HCT116 (cell line): ENCODE measurements around the gene DENND2D. TPM values are rescaled to one million over a fixed set of nuclear protein-coding genes. Genes with fewer than 3 reads are reported as not detected.

ENCODE experiments used
- ATAC-seq: fragments of 200-7000 bp; cut with Tn5 transposase; 2 replicates; pipeline ENCODE4 v1.9.1; 2020; ENCODE audit warnings: mild to moderate bottlenecking, moderate library complexity
- BruUV-seq: library from RNA; stranded (reverse); fragments of 400-500 nt; replicated peaks from 2 replicates; lab custom pipeline; 2021; lab: Mats Ljungman, UMichigan
- CTCF ChIA-PET: fragments of 300-600 bp; sonication (Branson Sonifier 250); formaldehyde crosslinking; loops from one replicate; lab custom pipeline; 2021; ENCODE audit warnings: antibody characterized with exemption; lab: Charles Lee
- POLR2A ChIA-PET: fragments of 300-600, 350-600 bp; sonication (Branson Sonifier 250); formaldehyde crosslinking; loops from one replicate; lab custom pipeline; 2021; ENCODE audit warnings: antibody characterized with exemption; lab: Charles Lee
- RAD21 ChIA-PET, 2 experiments: fragments of 300-600 bp; sonication (Branson Sonifier 250); formaldehyde crosslinking; loops; one replicate each; lab custom pipeline; 2023; ENCODE audit warnings: low total read pairs in 2 of 2; ENCODE audit not compliant: uncharacterized antibody in 2 of 2, unreplicated experiment in 2 of 2, low non-redundant PET in 1 of 2; lab: Charles Lee
- DNase-seq: peaks from one replicate; pipeline ENCODE4 v3.0.0-alpha.2; 2010; ENCODE audit warnings: low read depth, low spot score
- H2AFZ ChIP-seq: fragments of 200-600 bp; shearing (Covaris generic), sonication (generic); 2 replicates; pipeline ENCODE4 v1.6.1; 2017; ENCODE audit warnings: low read depth, mixed run types, mixed read lengths, antibody characterized with exemption, low read length; ENCODE audit not compliant: poor library complexity, severe bottlenecking
- H3K27ac ChIP-seq: 2 replicates; pipeline ENCODE4 v1.5.1; 2012; ENCODE audit warnings: low read depth, low read length
- H3K27me3 ChIP-seq: fragments of 200-600 bp; sonication (generic); 2 replicates; pipeline ENCODE4 v1.6.1; 2016; ENCODE audit warnings: mixed run types, low read length, mixed read lengths; ENCODE audit not compliant: insufficient read depth
- H3K36me3 ChIP-seq, 2 experiments: fragments of 200-500 bp in 1 of 2; fragments of 200-600 bp in 1 of 2; sonication (Bioruptor generic) in 1 of 2; sonication (generic) in 1 of 2; 2 replicates each; pipeline versions ENCODE4 v1.5.1 to v1.6.1; 2014 to 2016; ENCODE audit warnings: low read length in 2 of 2, inconsistent platforms in 1 of 2, mixed read lengths in 1 of 2, mixed run types in 1 of 2; ENCODE audit not compliant: insufficient read depth in 2 of 2, control insufficient read depth in 1 of 2
- H3K4me1 ChIP-seq, 2 experiments: fragments of 200-600 bp in 1 of 2; sonication (generic) in 1 of 2; 2 replicates each; pipeline versions ENCODE4 v1.5.1 to v1.6.1; 2012 to 2017; ENCODE audit warnings: low read length in 2 of 2, inconsistent platforms in 1 of 2, mild to moderate bottlenecking in 1 of 2, mixed read lengths in 1 of 2, mixed run types in 1 of 2, moderate library complexity in 1 of 2; ENCODE audit not compliant: insufficient read depth in 2 of 2, control insufficient read depth in 1 of 2
- H3K4me2 ChIP-seq: fragments of 200-600 bp; sonication (generic); 2 replicates; pipeline ENCODE4 v1.6.1; 2017; ENCODE audit warnings: mixed run types, low read length, mixed read lengths
- H3K4me3 ChIP-seq, 2 experiments: fragments of 200-600 bp in 1 of 2; sonication (generic) in 1 of 2; replicated peaks in 1 of 2; 2 replicates each; pipeline ENCODE4 v1.5.1; 2011 to 2016; ENCODE audit warnings: low read length in 2 of 2, control low read depth in 1 of 2, low read depth in 1 of 2, mild to moderate bottlenecking in 1 of 2, mixed read lengths in 1 of 2, mixed run types in 1 of 2
- H3K79me2 ChIP-seq: fragments of 200-600 bp; sonication (generic); 2 replicates; pipeline ENCODE4 v1.6.1; 2017; ENCODE audit warnings: mild to moderate bottlenecking, mixed run types, low read length, moderate library complexity, mixed read lengths; ENCODE audit not compliant: insufficient read depth
- H3K9ac ChIP-seq: fragments of 200-600 bp; sonication (generic); 2 replicates; pipeline ENCODE4 v1.6.1; 2016; ENCODE audit warnings: low read length, mixed read lengths
- H3K9me2 ChIP-seq: fragments of 200-600 bp; sonication (generic), shearing (Covaris generic); 2 replicates; pipeline ENCODE4 v1.6.1; 2017; ENCODE audit warnings: mixed run types, mild to moderate bottlenecking, moderate library complexity; ENCODE audit not compliant: insufficient read depth
- H3K9me3 ChIP-seq, 2 experiments: fragments of 200-500 bp in 1 of 2; fragments of 200-600 bp in 1 of 2; sonication (Bioruptor generic) in 1 of 2; sonication (generic) in 1 of 2; 2 replicates each; pipeline ENCODE4 v1.6.1; 2014 to 2017; ENCODE audit warnings: low read length in 2 of 2, mixed read lengths in 2 of 2, inconsistent platforms in 1 of 2, low read depth in 1 of 2, mild to moderate bottlenecking in 1 of 2, mixed run types in 1 of 2, moderate library complexity in 1 of 2; ENCODE audit not compliant: control insufficient read depth in 1 of 2, insufficient read depth in 1 of 2
- H4K20me1 ChIP-seq: fragments of 200-600 bp; sonication (generic), shearing (Covaris generic); 2 replicates; pipeline ENCODE4 v1.6.1; 2017; ENCODE audit warnings: mixed run types, mild to moderate bottlenecking, moderate library complexity; ENCODE audit not compliant: insufficient read depth
- CBX3 ChIP-seq: IDR thresholded peaks from 2 replicates; pipeline ENCODE4 v1.6.1; 2012; ENCODE audit warnings: low read depth
- CEBPB ChIP-seq: IDR thresholded peaks from 2 replicates; pipeline ENCODE4 v1.6.1; 2012; ENCODE audit warnings: low read depth
- EGR1 ChIP-seq: IDR thresholded peaks from 2 replicates; pipeline ENCODE4 v1.6.1; 2012; ENCODE audit warnings: low read depth
- FOSL1 ChIP-seq: IDR thresholded peaks from 2 replicates; pipeline ENCODE4 v1.6.1; 2012; ENCODE audit warnings: low read depth
- JUND ChIP-seq: IDR thresholded peaks from 2 replicates; pipeline ENCODE4 v1.6.1; 2012
- POLR2A ChIP-seq: IDR thresholded peaks from 2 replicates; pipeline ENCODE4 v1.7.0; 2011; ENCODE audit warnings: borderline replicate concordance; ENCODE audit not compliant: insufficient read depth, insufficient read length; ENCODE audit errors: extremely low read depth
- POLR2AphosphoS5 ChIP-seq: IDR thresholded peaks from 2 replicates; pipeline ENCODE4 v1.6.1; 2011; ENCODE audit warnings: mild to moderate bottlenecking, low read depth, low read length, moderate library complexity
- RAD21 ChIP-seq: IDR thresholded peaks from 2 replicates; pipeline ENCODE4 v1.6.1; 2012; ENCODE audit warnings: low read depth, mild to moderate bottlenecking
- SIN3A ChIP-seq: IDR thresholded peaks from 2 replicates; pipeline ENCODE4 v1.6.1; 2012; ENCODE audit warnings: low read depth
- SP1 ChIP-seq: IDR thresholded peaks from 2 replicates; pipeline ENCODE4 v1.6.1; 2012; ENCODE audit warnings: low read depth
- SRF ChIP-seq: IDR thresholded peaks from 2 replicates; pipeline ENCODE4 v1.6.1; 2012; ENCODE audit warnings: low read depth
- TCF7L2 ChIP-seq: IDR thresholded peaks from 2 replicates; pipeline ENCODE4 v1.7.0; 2011; ENCODE audit warnings: borderline replicate concordance, inconsistent platforms; ENCODE audit not compliant: insufficient read depth, insufficient read length; ENCODE audit errors: extremely low read depth
- YY1 ChIP-seq: IDR thresholded peaks from 2 replicates; pipeline ENCODE4 v1.6.1; 2011; ENCODE audit warnings: low read length, low read depth, moderate library complexity, mild to moderate bottlenecking; ENCODE audit not compliant: insufficient replicate concordance; ENCODE audit errors: extremely low read depth
- ZFX ChIP-seq: fragments of 450-650 bp; IDR thresholded peaks from 2 replicates; pipeline ENCODE4 v1.6.1; 2017
- intact Hi-C: fragments of 100-400 bp; cut with micrococcal nuclease; formaldehyde crosslinking; loops from 2 replicates; pipeline ENCODE4 v1.10.0; 2022
- total RNA-seq: library from RNA; stranded (reverse); gene quantifications from one replicate; pipeline ENCODE4 v1.2.1, GENCODE V29; 2021; ENCODE audit not compliant: unreplicated experiment
- TF ChIP-seq, protein P1 (sequence below): IDR thresholded peaks from 2 replicates; pipeline ENCODE4 v1.6.1; 2012; ENCODE audit warnings: low read depth
- TF ChIP-seq, protein P2 (sequence below): IDR thresholded peaks from 2 replicates; pipeline ENCODE4 v1.6.1; 2011; ENCODE audit warnings: mild to moderate bottlenecking, low read length, moderate library complexity; ENCODE audit not compliant: insufficient replicate concordance; ENCODE audit errors: extremely low read depth
- TF ChIP-seq, protein P3 (sequence below), 3 experiments: fragments of 200-600 bp in 1 of 3; sonication (generic) in 1 of 3; IDR thresholded peaks in 2 of 3; conservative IDR thresholded peaks in 1 of 3; 2 replicates each; pipeline ENCODE4 v1.5.1; 2012 to 2017; ENCODE audit warnings: low read depth in 2 of 3, low read length in 2 of 3, antibody characterized with exemption in 1 of 3, borderline replicate concordance in 1 of 3, control low read depth in 1 of 3, mild to moderate bottlenecking in 1 of 3, mixed read lengths in 1 of 3, mixed run types in 1 of 3, moderate library complexity in 1 of 3; ENCODE audit not compliant: insufficient read depth in 1 of 3
- TF ChIP-seq, protein P4 (sequence below): IDR thresholded peaks from 2 replicates; pipeline ENCODE4 v1.6.1; 2012
- TF ChIP-seq, protein P5 (sequence below): IDR thresholded peaks from 2 replicates; pipeline ENCODE4 v1.6.1; 2012

DENND2D gene
- total RNA-seq, 1 experiment from 2014 or later: 31.9 TPM

DNA sequence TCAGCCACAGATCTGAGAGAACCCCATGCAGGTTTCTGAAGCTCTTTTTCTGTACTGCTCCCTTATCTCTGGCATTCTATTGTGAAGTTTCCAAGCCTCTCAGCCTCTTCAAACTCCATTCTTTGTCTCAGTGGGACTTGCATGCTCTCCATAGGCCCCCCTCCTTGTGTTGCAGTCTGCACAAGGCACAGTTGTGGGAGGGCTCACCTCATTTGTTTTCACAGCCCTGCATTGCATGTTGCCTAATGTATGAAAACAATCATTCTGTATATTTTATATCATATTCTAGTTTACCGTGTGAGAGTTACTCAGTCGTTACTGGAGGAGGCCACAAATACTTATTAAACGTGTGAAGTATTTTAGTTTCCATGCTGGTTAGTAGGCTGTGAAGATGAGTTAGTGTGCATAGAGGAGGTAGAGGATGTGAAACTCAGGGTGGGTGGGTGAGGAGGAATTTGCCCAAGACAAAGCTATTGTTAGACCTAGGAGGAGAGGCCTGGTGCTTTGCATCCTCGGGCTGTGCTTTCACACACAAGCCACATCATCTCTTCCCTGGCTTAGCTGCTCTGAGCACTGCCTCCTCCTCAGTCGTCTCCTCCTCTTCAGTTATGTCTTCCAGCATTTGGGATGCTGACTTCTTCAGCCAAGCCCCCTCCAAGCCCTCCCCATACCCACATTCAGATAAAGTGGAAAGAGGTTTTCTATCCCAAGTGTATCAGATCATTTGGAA is 19.3 kb upstream of the DENND2D start:
- H3K4me2 ChIP-seq: no peak overlapping the region
- intact Hi-C loops: loop anchor here (5.0 to 10.0 kb wide), 3 partner anchors 185 to 545 kb away; no protein-coding TSS in a partner anchor
- TF ChIP-seq, protein P1, sequence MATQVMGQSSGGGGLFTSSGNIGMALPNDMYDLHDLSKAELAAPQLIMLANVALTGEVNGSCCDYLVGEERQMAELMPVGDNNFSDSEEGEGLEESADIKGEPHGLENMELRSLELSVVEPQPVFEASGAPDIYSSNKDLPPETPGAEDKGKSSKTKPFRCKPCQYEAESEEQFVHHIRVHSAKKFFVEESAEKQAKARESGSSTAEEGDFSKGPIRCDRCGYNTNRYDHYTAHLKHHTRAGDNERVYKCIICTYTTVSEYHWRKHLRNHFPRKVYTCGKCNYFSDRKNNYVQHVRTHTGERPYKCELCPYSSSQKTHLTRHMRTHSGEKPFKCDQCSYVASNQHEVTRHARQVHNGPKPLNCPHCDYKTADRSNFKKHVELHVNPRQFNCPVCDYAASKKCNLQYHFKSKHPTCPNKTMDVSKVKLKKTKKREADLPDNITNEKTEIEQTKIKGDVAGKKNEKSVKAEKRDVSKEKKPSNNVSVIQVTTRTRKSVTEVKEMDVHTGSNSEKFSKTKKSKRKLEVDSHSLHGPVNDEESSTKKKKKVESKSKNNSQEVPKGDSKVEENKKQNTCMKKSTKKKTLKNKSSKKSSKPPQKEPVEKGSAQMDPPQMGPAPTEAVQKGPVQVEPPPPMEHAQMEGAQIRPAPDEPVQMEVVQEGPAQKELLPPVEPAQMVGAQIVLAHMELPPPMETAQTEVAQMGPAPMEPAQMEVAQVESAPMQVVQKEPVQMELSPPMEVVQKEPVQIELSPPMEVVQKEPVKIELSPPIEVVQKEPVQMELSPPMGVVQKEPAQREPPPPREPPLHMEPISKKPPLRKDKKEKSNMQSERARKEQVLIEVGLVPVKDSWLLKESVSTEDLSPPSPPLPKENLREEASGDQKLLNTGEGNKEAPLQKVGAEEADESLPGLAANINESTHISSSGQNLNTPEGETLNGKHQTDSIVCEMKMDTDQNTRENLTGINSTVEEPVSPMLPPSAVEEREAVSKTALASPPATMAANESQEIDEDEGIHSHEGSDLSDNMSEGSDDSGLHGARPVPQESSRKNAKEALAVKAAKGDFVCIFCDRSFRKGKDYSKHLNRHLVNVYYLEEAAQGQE: no peak
- TF ChIP-seq FOSL1: no peak
- no peak for TF ChIP-seq SIN3A
- TF ChIP-seq TCF7L2: no peak
- no peak for TF ChIP-seq CBX3
- no peak for TF ChIP-seq SP1
- TF ChIP-seq, protein P2, sequence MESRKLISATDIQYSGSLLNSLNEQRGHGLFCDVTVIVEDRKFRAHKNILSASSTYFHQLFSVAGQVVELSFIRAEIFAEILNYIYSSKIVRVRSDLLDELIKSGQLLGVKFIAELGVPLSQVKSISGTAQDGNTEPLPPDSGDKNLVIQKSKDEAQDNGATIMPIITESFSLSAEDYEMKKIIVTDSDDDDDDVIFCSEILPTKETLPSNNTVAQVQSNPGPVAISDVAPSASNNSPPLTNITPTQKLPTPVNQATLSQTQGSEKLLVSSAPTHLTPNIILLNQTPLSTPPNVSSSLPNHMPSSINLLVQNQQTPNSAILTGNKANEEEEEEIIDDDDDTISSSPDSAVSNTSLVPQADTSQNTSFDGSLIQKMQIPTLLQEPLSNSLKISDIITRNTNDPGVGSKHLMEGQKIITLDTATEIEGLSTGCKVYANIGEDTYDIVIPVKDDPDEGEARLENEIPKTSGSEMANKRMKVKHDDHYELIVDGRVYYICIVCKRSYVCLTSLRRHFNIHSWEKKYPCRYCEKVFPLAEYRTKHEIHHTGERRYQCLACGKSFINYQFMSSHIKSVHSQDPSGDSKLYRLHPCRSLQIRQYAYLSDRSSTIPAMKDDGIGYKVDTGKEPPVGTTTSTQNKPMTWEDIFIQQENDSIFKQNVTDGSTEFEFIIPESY: no peak
- TF ChIP-seq POLR2AphosphoS5: no peak
- TF ChIP-seq YY1: no peak
- TF ChIP-seq POLR2A: no peak
- TF ChIP-seq, protein P3, sequence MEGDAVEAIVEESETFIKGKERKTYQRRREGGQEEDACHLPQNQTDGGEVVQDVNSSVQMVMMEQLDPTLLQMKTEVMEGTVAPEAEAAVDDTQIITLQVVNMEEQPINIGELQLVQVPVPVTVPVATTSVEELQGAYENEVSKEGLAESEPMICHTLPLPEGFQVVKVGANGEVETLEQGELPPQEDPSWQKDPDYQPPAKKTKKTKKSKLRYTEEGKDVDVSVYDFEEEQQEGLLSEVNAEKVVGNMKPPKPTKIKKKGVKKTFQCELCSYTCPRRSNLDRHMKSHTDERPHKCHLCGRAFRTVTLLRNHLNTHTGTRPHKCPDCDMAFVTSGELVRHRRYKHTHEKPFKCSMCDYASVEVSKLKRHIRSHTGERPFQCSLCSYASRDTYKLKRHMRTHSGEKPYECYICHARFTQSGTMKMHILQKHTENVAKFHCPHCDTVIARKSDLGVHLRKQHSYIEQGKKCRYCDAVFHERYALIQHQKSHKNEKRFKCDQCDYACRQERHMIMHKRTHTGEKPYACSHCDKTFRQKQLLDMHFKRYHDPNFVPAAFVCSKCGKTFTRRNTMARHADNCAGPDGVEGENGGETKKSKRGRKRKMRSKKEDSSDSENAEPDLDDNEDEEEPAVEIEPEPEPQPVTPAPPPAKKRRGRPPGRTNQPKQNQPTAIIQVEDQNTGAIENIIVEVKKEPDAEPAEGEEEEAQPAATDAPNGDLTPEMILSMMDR (IDR thresholded peaks at IDR 0.05 in 2 of 3, conservative IDR thresholded peaks at IDR 0.05 in 1 of 3; ENCODE audit: borderline replicate concordance in 1 of 3, insufficient read depth in 1 of 3, low read depth in 2 of 3, low read length in 2 of 3): no peak
- TF ChIP-seq, protein P4, sequence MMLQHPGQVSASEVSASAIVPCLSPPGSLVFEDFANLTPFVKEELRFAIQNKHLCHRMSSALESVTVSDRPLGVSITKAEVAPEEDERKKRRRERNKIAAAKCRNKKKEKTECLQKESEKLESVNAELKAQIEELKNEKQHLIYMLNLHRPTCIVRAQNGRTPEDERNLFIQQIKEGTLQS: no peak
- no peak for TF ChIP-seq ZFX
- no peak for TF ChIP-seq RAD21
- no peak for TF ChIP-seq EGR1
- no peak for TF ChIP-seq JUND
- TF ChIP-seq, protein P5, sequence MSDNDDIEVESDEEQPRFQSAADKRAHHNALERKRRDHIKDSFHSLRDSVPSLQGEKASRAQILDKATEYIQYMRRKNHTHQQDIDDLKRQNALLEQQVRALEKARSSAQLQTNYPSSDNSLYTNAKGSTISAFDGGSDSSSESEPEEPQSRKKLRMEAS: no peak
- TF ChIP-seq CEBPB: no peak
- TF ChIP-seq SRF: no peak
- no peaks in the 10 kb centered on the region for H4K20me1 ChIP-seq
- H3K9me3 ChIP-seq: no peaks in the 10 kb centered on the region
- no peaks in the 10 kb centered on the region for H3K36me3 ChIP-seq
- no peaks in the 10 kb centered on the region for H3K79me2 ChIP-seq
- no peak overlapping the region for H3K4me3 ChIP-seq
- DNase-seq (no peak), ATAC-seq (no peak)
- no peak overlapping the region for H3K9ac ChIP-seq
- BruUV-seq: no TSS peak
- H3K27ac ChIP-seq: no peak overlapping the region
- H3K9me2 ChIP-seq: no peaks in the 10 kb centered on the region
- H3K4me1 ChIP-seq: peaks cover 3 to 5% of the 10 kb centered on the region in 2 experiments; a peak in 2 of 4 replicates
- CTCF ChIA-PET: interaction anchor here (1.3 to 4.4 kb wide), 2 partner anchors 114 to 181 kb away, joined by 3 to 36 read pairs; no protein-coding TSS in a partner anchor
- H2AFZ ChIP-seq: no peak overlapping the region
- H3K27me3 ChIP-seq: no peaks in the 10 kb centered on the region
- POLR2A ChIA-PET: interaction anchor here (0.9 kb wide), 1 partner anchor 229 kb away, joined by 3 read pairs; the partner anchor contains the start of genes ATP5PB and WDR77
- RAD21 ChIA-PET: no interaction called here
